SJSA1 (cell line): Measurements from ENCODE around the gene KRTAP10-11. TPM values are rescaled to one million over a fixed set of nuclear protein-coding genes. Genes with fewer than 3 reads are reported as not detected.
"Not testable (repeated sequence)": the region's sequence is repeated elsewhere in the genome, so short reads cannot be mapped to it uniquely, and the experiment has no call there.

Experiments
- DNase-seq, 2 experiments: peaks; one replicate each; pipeline ENCODE4 v3.0.0-alpha.2; 2015 to 2020; ENCODE audit warnings: low spot score in 2 of 2, low read depth in 1 of 2
- H3K27ac ChIP-seq: fragments of 250-450 bp; sonication (Bioruptor Pico); 2 replicates; pipeline ENCODE4 v1.5.1; 2020; ENCODE audit warnings: mild to moderate bottlenecking, moderate library complexity
- H3K27me3 ChIP-seq: fragments of 250-450 bp; sonication (Bioruptor Pico); replicated peaks from 2 replicates; pipeline ENCODE4 v1.5.1; 2020; ENCODE audit warnings: mild to moderate bottlenecking, moderate library complexity
- H3K36me3 ChIP-seq: fragments of 250-450 bp; sonication (Bioruptor Pico); 2 replicates; pipeline ENCODE4 v1.5.1; 2020; ENCODE audit warnings: mild to moderate bottlenecking
- H3K4me1 ChIP-seq: fragments of 250-450 bp; sonication (Bioruptor Pico); replicated peaks from 2 replicates; pipeline ENCODE4 v1.6.1; 2021; ENCODE audit warnings: mild to moderate bottlenecking
- H3K4me3 ChIP-seq: fragments of 250-450 bp; sonication (Bioruptor Pico); 2 replicates; pipeline ENCODE4 v1.5.1; 2020; ENCODE audit warnings: mild to moderate bottlenecking
- H3K9me3 ChIP-seq: fragments of 250-450 bp; sonication (Bioruptor Pico); replicated peaks from 2 replicates; pipeline ENCODE4 v1.5.1; 2020; ENCODE audit warnings: mild to moderate bottlenecking
- total RNA-seq: library from RNA; depleted of rRNA; stranded (reverse); fragments of >200 nt; shearing (Covaris generic); gene quantifications from 2 replicates; pipeline ENCODE4 v1.2.3, GENCODE V29; 2014

KRTAP10-11 gene
- total RNA-seq, 1 experiment from 2014 or later: not detected

GRCh38 chr21:44681152-44681551, 34.9 kb downstream of the KRTAP10-11 start:
- Histone ChIP-seq H3K27ac (no peak overlapping the region), H3K4me1 (no peaks in the 10 kb centered on the region), H3K27me3 (peaks cover 50% of the 10 kb centered on the region), H3K9me3 (no peaks in the 10 kb centered on the region; the same call in 1 of the 2 replicates), H3K36me3 (no peaks in the 10 kb centered on the region), H3K4me3 (no peak overlapping the region)
- no peak for DNase-seq

DNA sequence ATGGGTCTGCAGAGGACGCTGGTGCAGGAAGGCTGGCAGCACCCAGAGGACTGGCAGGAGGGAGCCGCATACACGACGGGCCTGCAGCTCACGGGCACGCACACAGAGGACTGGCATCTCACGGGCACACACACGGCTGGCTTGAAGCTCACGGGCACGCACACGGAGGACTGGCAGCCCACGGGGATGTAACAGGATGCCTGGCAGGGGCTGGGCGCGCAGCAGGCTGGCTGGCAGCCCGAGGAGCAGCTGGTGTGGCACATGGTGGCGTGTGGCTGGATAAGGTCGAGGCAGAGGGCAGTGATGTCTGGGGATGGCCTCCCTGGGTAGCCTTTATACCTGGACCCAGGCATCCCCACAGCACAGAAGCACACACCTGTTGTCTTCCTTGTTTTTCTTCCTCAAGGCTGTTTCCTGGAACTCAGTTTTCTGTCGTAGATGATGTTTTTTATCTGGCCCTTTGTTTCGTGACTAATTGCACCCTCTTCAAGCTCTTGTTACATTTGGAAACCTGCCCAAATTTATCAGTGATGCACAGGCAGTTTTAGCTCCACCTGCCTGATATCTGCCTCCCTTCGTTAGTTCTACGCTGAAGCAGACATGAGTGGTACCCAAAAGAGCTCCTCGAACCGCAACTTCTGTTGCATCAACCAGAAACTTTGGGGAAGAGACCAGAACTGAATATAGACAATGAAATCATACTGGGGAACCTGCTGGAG, 35.8 kb downstream of the KRTAP10-11 start, which contains the start of gene KRTAP12-1:
Gene KRTAP12-1, minus strand, starts transcription at position 303 of the 719 bp plus-strand sequence. Its CDS starts 40 bp downstream, at position 263.
- peaks cover 51% of the 10 kb centered on the region for H3K27me3 ChIP-seq
- DNase-seq: no peak

GRCh38 chr21:44682580-44683151, 36.5 kb downstream of the KRTAP10-11 start:
- H3K4me1 ChIP-seq: no peaks in the 10 kb centered on the region
- peaks cover 53% of the 10 kb centered on the region for H3K27me3 ChIP-seq
- no peak overlapping the region for H3K4me3 ChIP-seq
- H3K36me3 ChIP-seq: no peaks in the 10 kb centered on the region
- no peak for DNase-seq
- no peaks in the 10 kb centered on the region; the same call in 1 of the 2 replicates for H3K9me3 ChIP-seq
- no peak overlapping the region for H3K27ac ChIP-seq

More for the DNA sequence above, 35.8 kb downstream of the KRTAP10-11 start, which contains the start of gene KRTAP12-1:
- Histone ChIP-seq H3K36me3 (no peaks in the 10 kb centered on the region), H3K9me3 (no peaks in the 10 kb centered on the region; the same call in 1 of the 2 replicates), H3K4me1 (no peaks in the 10 kb centered on the region), H3K27ac (no peak within 1 kb of the TSS), H3K4me3 (no peak within 1 kb of the TSS)

- peaks cover 59% of the 10 kb centered on the region for H3K27me3 ChIP-seq
- DNase-seq: no peak
- H3K36me3 ChIP-seq: no peaks in the 10 kb centered on the region
- no peaks in the 10 kb centered on the region for H3K4me1 ChIP-seq
- H3K9me3 ChIP-seq: no peaks in the 10 kb centered on the region; the same call in 1 of the 2 replicates
- H3K4me3 ChIP-seq: no peak overlapping the region
- no peak overlapping the region for H3K27ac ChIP-seq
Measured at GRCh38 chr21:44684077-44684476, 37.9 kb downstream of the KRTAP10-11 start.

DNA sequence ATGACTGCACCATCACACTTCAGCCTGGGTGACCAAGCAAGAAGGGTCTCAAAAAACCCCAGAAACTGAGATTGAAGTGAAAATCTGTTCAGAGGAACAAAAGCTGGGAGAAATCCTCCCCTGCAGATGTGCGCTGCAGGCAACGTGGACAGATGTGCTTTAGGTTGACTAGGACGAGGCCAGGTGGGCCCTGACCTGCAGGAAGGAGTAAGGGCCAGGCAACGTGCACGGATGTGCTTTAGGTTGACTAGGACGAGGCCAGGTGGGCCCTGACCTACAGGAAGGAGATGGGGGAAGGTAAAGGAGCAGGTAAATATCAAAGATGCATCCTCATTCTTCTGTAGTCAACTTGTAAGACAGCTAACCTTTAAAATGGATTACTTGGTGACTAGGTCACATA, 38.3 kb downstream of the KRTAP10-11 start:
- Histone ChIP-seq H3K9me3 (no peaks in the 10 kb centered on the region; the same call in 1 of the 2 replicates), H3K27ac (no peak overlapping the region), H3K4me1 (no peaks in the 10 kb centered on the region), H3K36me3 (no peaks in the 10 kb centered on the region), H3K27me3 (peaks cover 59% of the 10 kb centered on the region), H3K4me3 (no peak overlapping the region)
- no peak for DNase-seq

DNA sequence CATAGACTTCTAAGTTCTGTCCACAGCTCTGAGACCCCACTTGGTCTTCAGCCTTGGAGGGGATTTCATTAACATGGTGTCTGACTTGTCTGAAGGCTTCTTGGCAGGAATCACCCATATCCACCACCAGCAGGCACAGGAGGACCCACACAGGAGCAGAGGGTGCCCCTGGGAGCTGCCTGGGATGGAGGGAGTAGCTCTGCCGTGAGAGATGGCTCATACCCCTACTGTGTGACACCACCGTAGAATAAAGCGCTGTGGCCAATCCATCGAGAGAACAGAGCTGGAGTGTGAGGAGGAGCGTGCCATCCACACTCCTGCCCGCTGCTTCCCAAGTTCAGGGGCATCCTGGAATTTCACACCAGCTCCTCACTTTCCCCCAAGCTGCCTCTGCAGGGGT, 38.8 kb downstream of the KRTAP10-11 start:
- not testable (repeated sequence) for H3K4me3 ChIP-seq, H3K4me1 ChIP-seq, H3K9me3 ChIP-seq, H3K36me3 ChIP-seq, DNase-seq, H3K27ac ChIP-seq
- H3K27me3 ChIP-seq: peaks cover 59% of the 10 kb centered on the region

- H3K9me3 ChIP-seq: no peaks in the 10 kb centered on the region; the same call in 1 of the 2 replicates
- H3K4me1 ChIP-seq: no peaks in the 10 kb centered on the region
- no peak overlapping the region for H3K4me3 ChIP-seq
- H3K36me3 ChIP-seq: no peaks in the 10 kb centered on the region
- H3K27me3 ChIP-seq: peaks cover 54% of the 10 kb centered on the region
- H3K27ac ChIP-seq: no peak overlapping the region
- DNase-seq: no peak
Measured at GRCh38 chr21:44686000-44686781, 40.0 kb downstream of the KRTAP10-11 start.

DNA sequence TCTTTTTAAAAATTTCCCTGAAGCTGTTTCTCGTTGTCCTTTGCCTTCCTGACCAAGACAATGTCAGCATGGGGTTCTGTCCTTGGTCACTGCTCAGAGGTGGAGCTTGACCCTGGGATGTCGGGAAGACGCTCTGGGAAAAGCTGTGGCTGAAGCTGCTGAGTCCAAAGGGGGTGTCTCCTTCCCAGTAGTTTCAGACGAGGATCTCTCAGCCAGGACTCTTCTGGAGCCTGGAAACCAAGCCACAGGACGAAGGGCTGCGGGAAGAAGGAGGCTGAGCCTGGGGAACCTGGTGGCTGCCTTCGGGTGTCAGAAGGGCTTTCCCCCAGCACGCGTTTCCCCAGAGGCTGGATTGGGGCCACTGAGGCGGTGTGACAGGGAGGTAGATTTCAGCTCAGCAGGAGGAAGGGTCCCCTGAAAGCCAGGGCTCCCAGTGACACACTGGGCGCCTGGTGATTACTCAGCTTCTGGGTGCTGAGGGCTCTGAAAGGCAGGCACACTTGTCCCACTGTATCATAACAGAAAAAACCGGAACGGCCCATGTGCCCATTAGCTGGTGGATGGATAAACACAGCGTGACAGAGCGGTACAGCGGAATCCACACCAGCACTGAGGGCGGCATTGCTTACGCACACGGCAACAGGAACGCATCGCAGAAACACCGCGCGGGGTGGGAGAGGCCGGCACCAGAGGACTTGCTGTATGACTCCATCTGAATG, 40.8 kb downstream of the KRTAP10-11 start:
- Histone ChIP-seq H3K9me3 (no peaks in the 10 kb centered on the region; the same call in 1 of the 2 replicates), H3K27me3 (peaks cover 54% of the 10 kb centered on the region), H3K36me3 (no peaks in the 10 kb centered on the region), H3K4me1 (no peaks in the 10 kb centered on the region), H3K27ac (no peak overlapping the region), H3K4me3 (no peak overlapping the region)
- no peak for DNase-seq

GRCh38 chr21:44687671-44688070, 41.5 kb downstream of the KRTAP10-11 start:
- Histone ChIP-seq H3K27ac (no peak overlapping the region), H3K36me3 (no peaks in the 10 kb centered on the region), H3K9me3 (no peaks in the 10 kb centered on the region; the same call in 1 of the 2 replicates), H3K4me1 (no peaks in the 10 kb centered on the region), H3K27me3 (peaks cover 50% of the 10 kb centered on the region), H3K4me3 (no peak overlapping the region)
- no peak for DNase-seq

DNA sequence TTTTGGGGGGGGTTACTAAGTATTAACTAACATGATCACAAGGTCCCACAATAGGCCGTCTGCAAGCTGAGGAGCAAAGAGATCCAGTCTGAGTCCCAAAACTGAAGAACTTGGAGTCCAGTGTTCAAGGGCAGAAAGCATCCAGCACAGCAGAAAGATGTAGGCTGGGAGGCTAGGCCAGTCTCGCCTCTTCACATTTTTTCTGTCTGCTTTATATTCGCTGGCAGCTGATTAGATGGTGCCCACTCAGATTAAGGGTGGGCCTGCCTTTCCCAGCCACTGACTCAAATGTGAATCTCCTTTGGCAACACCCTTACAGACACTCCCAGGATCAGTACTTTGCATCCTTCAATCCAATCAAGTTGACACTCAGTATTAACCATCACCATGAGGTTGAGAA, 43.5 kb downstream of the KRTAP10-11 start:
- not testable (repeated sequence) for H3K4me3 ChIP-seq, DNase-seq, H3K9me3 ChIP-seq, H3K36me3 ChIP-seq, H3K27ac ChIP-seq, H3K4me1 ChIP-seq
- H3K27me3 ChIP-seq: peaks cover 31% of the 10 kb centered on the region

GRCh38 chr21:44691686-44692085, 45.5 kb downstream of the KRTAP10-11 start:
- Histone ChIP-seq H3K4me1 (no peaks in the 10 kb centered on the region), H3K36me3 (no peaks in the 10 kb centered on the region), H3K9me3 (peaks cover 4% of the 10 kb centered on the region; the same call in 1 of the 2 replicates), H3K4me3 (no peak overlapping the region), H3K27ac (no peak overlapping the region), H3K27me3 (peaks cover 24% of the 10 kb centered on the region)
- no peak for DNase-seq

- DNase-seq: no peak
- H3K4me3 ChIP-seq: no peak overlapping the region
- no peak overlapping the region for H3K27ac ChIP-seq
- H3K9me3 ChIP-seq: peaks cover 4% of the 10 kb centered on the region; the same call in 1 of the 2 replicates
- H3K27me3 ChIP-seq: peaks cover 14% of the 10 kb centered on the region
- no peaks in the 10 kb centered on the region for H3K36me3 ChIP-seq
- no peaks in the 10 kb centered on the region for H3K4me1 ChIP-seq
Measured at GRCh38 chr21:44692798-44693512, 46.7 kb downstream of the KRTAP10-11 start.

DNA sequence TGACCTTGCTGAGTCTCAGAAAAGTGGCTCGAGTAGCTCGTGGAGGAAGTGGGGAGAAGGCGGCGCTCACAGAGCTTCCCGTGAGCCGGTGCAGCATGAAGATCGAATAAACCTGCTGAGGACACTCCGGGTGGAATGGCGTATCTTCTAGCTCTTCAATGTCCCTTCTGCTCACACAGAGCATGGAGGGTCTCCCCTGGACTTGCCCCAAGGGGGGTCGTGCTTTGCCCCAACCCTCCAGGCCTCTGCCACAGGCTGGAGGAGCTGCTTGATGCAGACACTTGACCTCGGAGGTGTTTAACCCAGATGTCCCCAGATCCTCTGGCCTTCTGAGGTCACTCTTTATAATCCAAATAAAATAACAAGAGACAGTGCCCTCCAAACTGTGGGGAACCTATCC, 48.6 kb downstream of the KRTAP10-11 start:
- H3K4me3 ChIP-seq: no peak overlapping the region
- H3K27me3 ChIP-seq: peaks cover 16% of the 10 kb centered on the region
- H3K4me1 ChIP-seq: no peaks in the 10 kb centered on the region
- peaks cover 4% of the 10 kb centered on the region; the same call in 1 of the 2 replicates for H3K9me3 ChIP-seq
- H3K36me3 ChIP-seq: no peaks in the 10 kb centered on the region
- no peak overlapping the region for H3K27ac ChIP-seq
- no peak for DNase-seq
